HG03095 (cell line): ENCODE results near the gene PEMT.

Source experiments
- ATAC-seq: cut with Tn5 transposase; IDR thresholded peaks from one replicate; pipeline ENCODE4 v1.9.1; 2021; ENCODE audit warnings: moderate library complexity; ENCODE audit not compliant: unreplicated experiment

The PEMT gene

DNA sequence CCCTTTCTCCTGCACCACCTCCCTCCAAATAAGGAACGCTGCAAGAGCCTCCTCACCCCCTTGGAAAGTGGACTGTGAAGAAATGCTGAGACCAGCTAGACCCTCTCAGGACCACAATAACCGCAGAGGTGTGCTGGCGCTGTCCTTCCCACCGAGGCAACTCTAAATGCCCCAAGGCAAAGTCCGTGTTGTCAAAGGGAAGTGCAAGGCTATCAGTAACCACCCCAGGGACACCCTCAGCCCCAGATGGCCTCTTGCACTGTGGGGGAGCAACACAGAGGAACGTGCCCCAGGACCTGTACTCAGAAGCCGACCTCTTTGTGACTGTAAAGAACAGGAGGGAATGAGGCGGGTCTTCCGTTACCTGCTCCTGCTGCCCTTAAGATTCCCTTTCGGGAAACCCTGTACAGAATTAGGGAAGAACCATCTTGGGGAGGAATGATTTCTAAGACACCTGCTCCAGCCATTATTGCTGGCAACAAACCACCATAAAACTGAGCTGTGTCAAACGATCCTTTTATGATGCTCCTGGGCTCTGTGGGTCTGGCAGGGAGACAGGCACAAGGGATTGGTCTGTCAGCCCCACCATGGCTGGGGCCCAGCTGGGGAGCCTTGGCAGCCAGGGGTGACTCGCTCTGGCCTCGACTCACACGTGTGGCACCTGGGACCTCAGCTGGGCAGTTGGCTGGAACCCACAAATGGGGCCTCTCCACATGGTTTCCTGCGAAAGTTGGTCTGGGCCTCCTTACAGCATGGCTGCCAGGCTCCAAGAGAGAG is 129.3 kb downstream of the PEMT start:
- ATAC-seq: no peak

DNA sequence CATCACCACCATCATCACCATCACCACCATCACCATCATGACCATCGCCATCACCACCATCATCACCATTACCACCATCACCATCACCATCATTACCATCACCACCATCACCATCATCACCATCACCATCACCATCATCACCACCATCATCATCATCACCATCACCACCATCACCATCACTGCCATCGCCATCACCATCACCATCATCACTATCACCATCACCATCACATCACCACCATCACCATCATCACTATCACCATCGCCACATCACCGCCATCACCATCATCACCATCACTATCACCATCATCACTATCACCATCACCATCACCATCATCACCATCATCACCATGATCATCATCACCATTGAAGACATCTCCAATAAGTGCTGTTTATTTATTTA is 131.5 kb downstream of the PEMT start:
- no peak for ATAC-seq

DNA sequence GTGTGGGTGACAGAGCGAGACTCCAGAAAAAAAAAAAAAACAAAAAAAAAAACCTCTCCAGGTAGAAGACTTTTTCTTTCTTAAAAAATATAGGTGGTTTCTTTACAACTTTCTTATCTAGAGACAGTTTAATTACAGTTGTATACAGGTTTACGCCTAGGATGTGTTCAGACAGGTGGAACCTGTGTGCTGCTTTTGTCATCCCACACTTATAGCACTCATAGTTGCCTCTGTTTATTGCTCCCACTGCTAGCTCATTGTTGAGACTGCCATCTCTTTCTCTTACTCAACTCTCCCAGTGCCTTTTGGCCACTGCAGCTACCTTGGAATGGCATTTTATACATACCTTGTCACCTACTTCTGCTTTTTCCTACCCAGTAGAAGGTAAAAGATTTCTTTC is 133.8 kb downstream of the PEMT start:
- ATAC-seq: no peak

DNA sequence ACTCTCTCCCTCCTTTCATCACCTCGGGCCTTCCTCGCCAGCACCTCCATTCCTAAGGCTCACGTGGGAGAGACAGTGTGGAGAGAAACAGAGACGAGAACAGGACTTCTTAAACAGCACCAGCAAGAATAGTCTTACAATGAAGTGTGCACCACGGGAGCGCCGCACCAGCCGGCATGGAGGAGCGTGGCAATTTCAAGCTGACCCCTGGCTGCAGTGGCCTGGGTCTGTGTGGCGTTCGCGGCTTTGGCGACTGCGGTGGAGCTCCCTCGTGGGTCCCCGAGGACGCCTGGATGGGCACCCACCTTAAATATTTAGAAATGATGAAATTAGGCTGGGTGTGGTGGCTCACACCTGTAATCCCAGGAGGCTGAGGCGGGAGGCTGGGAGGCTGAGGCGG is 135.3 kb downstream of the PEMT start:
- no peak for ATAC-seq
